ENCODE results near the gene PPP1R16B.

PPP1R16B gene

DNA sequence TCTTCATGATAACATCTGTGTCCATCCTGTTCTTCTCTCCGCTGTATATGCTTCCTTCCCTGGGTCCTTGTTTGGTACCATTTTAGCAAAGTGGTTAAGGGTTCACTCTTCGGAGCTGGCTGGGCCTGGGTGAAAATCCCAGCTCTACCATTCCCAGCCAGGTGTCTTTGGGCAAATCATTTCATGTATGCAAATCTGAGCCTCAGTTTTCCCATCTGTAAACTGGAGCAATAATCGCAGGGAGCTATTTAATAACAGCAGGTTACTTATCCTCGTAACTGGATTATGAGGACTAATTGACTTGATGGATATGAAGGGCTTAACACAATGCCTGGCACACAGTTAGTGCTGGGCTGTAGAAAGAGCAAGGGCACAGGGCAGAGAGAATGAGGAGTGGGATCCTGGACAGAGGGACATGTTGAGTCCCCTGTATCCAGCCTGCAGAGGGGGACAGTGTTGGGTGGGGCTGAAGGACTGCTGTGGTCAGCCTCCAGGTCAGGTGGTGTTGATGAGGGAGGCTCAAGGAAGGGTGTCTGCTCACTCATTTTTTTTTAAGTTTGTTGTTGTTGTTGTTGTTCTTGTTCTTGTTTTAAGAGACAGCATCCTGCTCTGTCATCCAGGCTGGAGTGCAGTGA, 76.4 kb downstream of the PPP1R16B start:
- Histone ChIP-seq H3K79me2 (ENCODE audit: control insufficient read depth, low read length) (peaks cover 91% of the 10 kb centered on the region), H3K36me3 (ENCODE audit: control insufficient read depth, low read length) (peaks cover 45% of the 10 kb centered on the region), H3K27ac (ENCODE audit: low read depth, low read length) (peak overlapping the region; percentile 98), H3F3A (ENCODE audit: control insufficient read depth, insufficient read depth) (peaks cover 20% of the 10 kb centered on the region), H4K20me1 (ENCODE audit: control insufficient read depth, insufficient read depth, low read depth, low read length) (no peaks in the 10 kb centered on the region), H3K4me2 (ENCODE audit: low read length) (peak overlapping the region; percentile 59), H3K4me3 (ENCODE audit: low read length) (peak overlapping the region; percentile 49), H3K9me3 (ENCODE audit: control insufficient read depth, insufficient read depth, low read length) (no peaks in the 10 kb centered on the region), H3K9me2 (replicated peaks; ENCODE audit: control insufficient read depth, low read length) (no peaks in the 10 kb centered on the region), H3K27me3 (ENCODE audit: control insufficient read depth, low read length) (no peaks in the 10 kb centered on the region), H3K4me1 (ENCODE audit: control insufficient read depth, low read length) (peaks cover 93% of the 10 kb centered on the region)
- TF ChIP-seq, protein P1, sequence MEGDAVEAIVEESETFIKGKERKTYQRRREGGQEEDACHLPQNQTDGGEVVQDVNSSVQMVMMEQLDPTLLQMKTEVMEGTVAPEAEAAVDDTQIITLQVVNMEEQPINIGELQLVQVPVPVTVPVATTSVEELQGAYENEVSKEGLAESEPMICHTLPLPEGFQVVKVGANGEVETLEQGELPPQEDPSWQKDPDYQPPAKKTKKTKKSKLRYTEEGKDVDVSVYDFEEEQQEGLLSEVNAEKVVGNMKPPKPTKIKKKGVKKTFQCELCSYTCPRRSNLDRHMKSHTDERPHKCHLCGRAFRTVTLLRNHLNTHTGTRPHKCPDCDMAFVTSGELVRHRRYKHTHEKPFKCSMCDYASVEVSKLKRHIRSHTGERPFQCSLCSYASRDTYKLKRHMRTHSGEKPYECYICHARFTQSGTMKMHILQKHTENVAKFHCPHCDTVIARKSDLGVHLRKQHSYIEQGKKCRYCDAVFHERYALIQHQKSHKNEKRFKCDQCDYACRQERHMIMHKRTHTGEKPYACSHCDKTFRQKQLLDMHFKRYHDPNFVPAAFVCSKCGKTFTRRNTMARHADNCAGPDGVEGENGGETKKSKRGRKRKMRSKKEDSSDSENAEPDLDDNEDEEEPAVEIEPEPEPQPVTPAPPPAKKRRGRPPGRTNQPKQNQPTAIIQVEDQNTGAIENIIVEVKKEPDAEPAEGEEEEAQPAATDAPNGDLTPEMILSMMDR (IDR thresholded peaks at IDR 0.05; ENCODE audit: low read depth, low read length, poor library complexity, severe bottlenecking): no peak
- TF ChIP-seq EZH2phosphoT487 (IDR thresholded peaks at IDR 0.05; ENCODE audit: borderline replicate concordance, low read length): no peak

DNA sequence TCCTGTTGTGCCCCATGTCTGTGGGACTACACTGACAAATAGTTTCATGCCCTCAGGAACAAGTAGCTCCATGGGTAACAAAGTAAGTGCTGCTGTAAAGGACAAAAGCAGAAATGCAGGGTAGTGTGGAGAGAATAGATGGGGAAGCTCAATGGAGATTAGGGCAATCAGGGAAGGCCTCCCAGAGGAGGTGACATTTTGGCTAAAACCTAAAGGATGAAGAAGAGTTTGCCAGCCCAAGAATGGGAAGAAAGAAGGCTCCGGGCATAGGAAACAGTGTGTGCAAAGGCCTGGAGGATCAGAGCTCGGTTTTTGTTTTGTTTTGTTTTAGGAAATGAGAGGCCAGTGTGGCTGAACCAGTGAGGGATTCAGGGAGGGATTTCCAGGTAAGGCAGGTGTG, 77.1 kb downstream of the PPP1R16B start:
- Histone ChIP-seq H3K9me3 (ENCODE audit: control insufficient read depth, insufficient read depth, low read length) (no peaks in the 10 kb centered on the region), H4K20me1 (ENCODE audit: control insufficient read depth, insufficient read depth, low read depth, low read length) (no peaks in the 10 kb centered on the region), H3K4me2 (ENCODE audit: low read length) (peak overlapping the region; percentile 59), H3K27ac (ENCODE audit: low read depth, low read length) (peak overlapping the region; percentile 98), H3K4me3 (ENCODE audit: low read length) (peak overlapping the region; percentile 49), H3K36me3 (ENCODE audit: control insufficient read depth, low read length) (peaks cover 45% of the 10 kb centered on the region), H3K9me2 (replicated peaks; ENCODE audit: control insufficient read depth, low read length) (no peaks in the 10 kb centered on the region), H3F3A (ENCODE audit: control insufficient read depth, insufficient read depth) (peaks cover 18% of the 10 kb centered on the region), H3K4me1 (ENCODE audit: control insufficient read depth, low read length) (peaks cover 91% of the 10 kb centered on the region), H3K27me3 (ENCODE audit: control insufficient read depth, low read length) (no peaks in the 10 kb centered on the region), H3K79me2 (ENCODE audit: control insufficient read depth, low read length) (peaks cover 91% of the 10 kb centered on the region)
- no peak for TF ChIP-seq EZH2phosphoT487 (IDR thresholded peaks at IDR 0.05; ENCODE audit: borderline replicate concordance, low read length)
- TF ChIP-seq, protein P1 (IDR thresholded peaks at IDR 0.05; ENCODE audit: low read depth, low read length, poor library complexity, severe bottlenecking): no peak

- Histone ChIP-seq H3K79me2 (ENCODE audit: control insufficient read depth, low read length) (peaks cover 91% of the 10 kb centered on the region), H3K27ac (ENCODE audit: low read depth, low read length) (peak overlapping the region; percentile 98), H3K4me3 (ENCODE audit: low read length) (peak overlapping the region; percentile 49), H3K36me3 (ENCODE audit: control insufficient read depth, low read length) (peaks cover 47% of the 10 kb centered on the region), H4K20me1 (ENCODE audit: control insufficient read depth, insufficient read depth, low read depth, low read length) (no peaks in the 10 kb centered on the region), H3F3A (ENCODE audit: control insufficient read depth, insufficient read depth) (peaks cover 17% of the 10 kb centered on the region), H3K9me2 (replicated peaks; ENCODE audit: control insufficient read depth, low read length) (no peaks in the 10 kb centered on the region), H3K4me1 (ENCODE audit: control insufficient read depth, low read length) (peaks cover 90% of the 10 kb centered on the region), H3K9me3 (ENCODE audit: control insufficient read depth, insufficient read depth, low read length) (no peaks in the 10 kb centered on the region), H3K27me3 (ENCODE audit: control insufficient read depth, low read length) (no peaks in the 10 kb centered on the region), H3K4me2 (ENCODE audit: low read length) (peak overlapping the region; percentile 59)
- TF ChIP-seq EZH2phosphoT487 (IDR thresholded peaks at IDR 0.05; ENCODE audit: borderline replicate concordance, low read length): no peak
- TF ChIP-seq, protein P1 (IDR thresholded peaks at IDR 0.05; ENCODE audit: low read depth, low read length, poor library complexity, severe bottlenecking): no peak
Observed at GRCh38 chr20:38883081-38883980, 77.8 kb downstream of the PPP1R16B start.
